ENCODE measurements around the gene CHRNE. TPM values are rescaled to one million over a fixed set of nuclear protein-coding genes. Genes with fewer than 3 reads are reported as not detected.

Gene CHRNE
- total and polyA plus RNA-seq, 2 of the 8 experiments (the other 6 are each of a cell fraction or from before 2014, with no cell fraction given), result 0.15 to 0.33 TPM

GRCh38 chr17:4856271-4856936, 46.5 kb downstream of the CHRNE start (continued):
- TF ChIP-seq CHD7 (IDR thresholded peaks at IDR 0.05; ENCODE audit: insufficient replicate concordance, low read length) (no peak), MAX (IDR thresholded peaks at IDR 0.05) (no peak), ATF2 (IDR thresholded peaks at IDR 0.05; ENCODE audit: low read length) (no peak), POLR2AphosphoS5 (IDR thresholded peaks at IDR 0.05; ENCODE audit: low read depth, low read length) (no peak)

Measured in H1 (cell line).